HEK293T (cell line): ENCODE data around the gene GPR160.

ENCODE experiments used
- CTCF ChIA-PET: fragments of 350-600 bp; formaldehyde crosslinking; extraction: SDS; loops from one replicate; lab custom pipeline; 2021; ENCODE audit warnings: antibody characterized with exemption, inconsistent platforms; lab: Yijun Ruan, JAX
- POLR2A ChIA-PET: fragments of 350-600 bp; formaldehyde crosslinking; extraction: SDS; loops from one replicate; lab custom pipeline; 2020; ENCODE audit warnings: antibody characterized with exemption, inconsistent platforms; lab: Yijun Ruan, JAX
- DNase-seq: peaks from one replicate; pipeline ENCODE4 v3.0.0; 2012; ENCODE audit warnings: mixed read lengths; ENCODE audit errors: extremely low spot score
- ARNT ChIP-seq: fragments of 450-650 bp; IDR thresholded peaks from 2 replicates; pipeline ENCODE4 v1.6.1; 2017; ENCODE audit warnings: mild to moderate bottlenecking
- BHLHE40 ChIP-seq: fragments of 450-650 bp; IDR thresholded peaks from 2 replicates; pipeline ENCODE4 v1.6.1; 2016; ENCODE audit warnings: mild to moderate bottlenecking, moderate library complexity, borderline replicate concordance
- CTBP1 ChIP-seq: fragments of 450-650 bp; IDR thresholded peaks from 2 replicates; pipeline ENCODE4 v1.6.1; 2016; ENCODE audit warnings: borderline replicate concordance
- ELF4 ChIP-seq: fragments of 450-650 bp; IDR thresholded peaks from 2 replicates; pipeline ENCODE4 v1.6.1; 2017; ENCODE audit warnings: antibody characterized with exemption
- FOXA1 ChIP-seq: fragments of 450-650 bp; IDR thresholded peaks from 2 replicates; pipeline ENCODE4 v1.6.1; 2016; ENCODE audit warnings: mild to moderate bottlenecking
- FOXK2 ChIP-seq: fragments of 450-650 bp; IDR thresholded peaks from 2 replicates; pipeline ENCODE4 v1.6.1; 2016; ENCODE audit warnings: mild to moderate bottlenecking
- FOXM1 ChIP-seq: fragments of 450-650 bp; IDR thresholded peaks from 2 replicates; pipeline ENCODE4 v1.6.1; 2017; ENCODE audit warnings: mild to moderate bottlenecking, borderline replicate concordance
- HDGF ChIP-seq: fragments of 450-650 bp; IDR thresholded peaks from 2 replicates; pipeline ENCODE4 v1.6.1; 2017; ENCODE audit warnings: antibody characterized with exemption, borderline replicate concordance
- L3MBTL2 ChIP-seq: fragments of 450-650 bp; conservative IDR thresholded peaks from 2 replicates; pipeline ENCODE4 v1.6.1; 2016; ENCODE audit warnings: mild to moderate bottlenecking
- LEF1 ChIP-seq: fragments of 450-650 bp; IDR thresholded peaks from 2 replicates; pipeline ENCODE4 v1.6.1; 2017; ENCODE audit warnings: mild to moderate bottlenecking, borderline replicate concordance
- NFRKB ChIP-seq: fragments of 450-650 bp; IDR thresholded peaks from 2 replicates; pipeline ENCODE4 v1.6.1; 2016; ENCODE audit warnings: mild to moderate bottlenecking, moderate library complexity
- SP1 ChIP-seq: fragments of 450-650 bp; IDR thresholded peaks from 2 replicates; pipeline ENCODE4 v1.6.1; 2017
- SUZ12 ChIP-seq: fragments of 450-650 bp; IDR thresholded peaks from 2 replicates; pipeline ENCODE4 v1.6.1; 2016; ENCODE audit warnings: mild to moderate bottlenecking
- TARDBP ChIP-seq: fragments of 450-650 bp; IDR thresholded peaks from 2 replicates; pipeline ENCODE4 v1.6.1; 2016
- ZNF384 ChIP-seq: fragments of 450-650 bp; IDR thresholded peaks from 2 replicates; pipeline ENCODE4 v1.6.1; 2016
- TF ChIP-seq, protein P1 (sequence below): fragments of 450-650 bp; IDR thresholded peaks from 2 replicates; pipeline ENCODE4 v1.6.1; 2016

Gene GPR160

DNA sequence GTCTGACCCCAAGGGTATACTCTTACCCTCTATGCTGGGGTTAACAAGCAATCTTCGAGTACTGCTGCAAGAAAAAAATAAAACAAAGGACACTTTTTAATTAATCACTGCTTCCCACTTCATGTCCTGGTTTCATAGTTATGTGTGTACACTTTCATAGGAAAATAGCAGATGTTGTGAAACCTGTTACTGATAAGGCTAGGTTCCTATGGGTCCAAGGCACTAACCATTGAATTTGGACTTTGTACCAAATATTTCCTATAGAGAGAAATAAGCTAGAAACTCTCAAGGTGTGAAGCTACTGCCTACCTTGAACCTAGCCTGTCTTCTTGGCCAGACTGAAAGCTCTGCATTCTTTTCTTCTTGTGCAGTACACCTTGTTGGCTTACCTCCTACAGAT is 14.6 kb upstream of the GPR160 start:
- ChIA-PET POLR2A (no interaction called here), CTCF (no interaction called here)
- no peak for DNase-seq
- TF ChIP-seq L3MBTL2 (no peak), FOXK2 (no peak), LEF1 (no peak), SP1 (no peak), CTBP1 (no peak), ARNT (no peak), HDGF (no peak), FOXA1 (no peak)
- TF ChIP-seq, protein P1, sequence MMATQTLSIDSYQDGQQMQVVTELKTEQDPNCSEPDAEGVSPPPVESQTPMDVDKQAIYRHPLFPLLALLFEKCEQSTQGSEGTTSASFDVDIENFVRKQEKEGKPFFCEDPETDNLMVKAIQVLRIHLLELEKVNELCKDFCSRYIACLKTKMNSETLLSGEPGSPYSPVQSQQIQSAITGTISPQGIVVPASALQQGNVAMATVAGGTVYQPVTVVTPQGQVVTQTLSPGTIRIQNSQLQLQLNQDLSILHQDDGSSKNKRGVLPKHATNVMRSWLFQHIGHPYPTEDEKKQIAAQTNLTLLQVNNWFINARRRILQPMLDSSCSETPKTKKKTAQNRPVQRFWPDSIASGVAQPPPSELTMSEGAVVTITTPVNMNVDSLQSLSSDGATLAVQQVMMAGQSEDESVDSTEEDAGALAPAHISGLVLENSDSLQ: no peak

DNA sequence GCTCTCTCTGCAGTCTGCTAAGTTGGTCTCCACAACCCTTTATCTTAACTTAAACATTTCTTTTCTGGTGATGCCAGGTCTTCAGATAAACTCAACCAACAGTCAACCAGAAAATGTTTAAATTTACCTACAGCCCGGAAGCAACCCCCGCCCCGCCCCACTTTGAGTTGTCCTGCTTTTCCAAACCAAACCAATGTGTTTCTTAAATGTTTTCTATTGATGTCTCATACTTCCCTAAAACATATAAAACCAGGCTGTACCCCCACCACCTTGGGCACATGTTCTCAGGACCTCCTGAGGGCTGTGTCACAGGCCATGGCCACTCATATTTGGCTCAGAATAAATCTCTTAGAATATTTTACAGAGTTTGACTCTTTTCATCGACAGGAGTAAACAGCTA is 13.2 kb upstream of the GPR160 start:
- TF ChIP-seq ZNF384 (no peak), FOXK2 (no peak), TARDBP (no peak), SUZ12 (no peak), ARNT (no peak)
- DNase-seq: no peak
- POLR2A ChIA-PET: no interaction called here
- CTCF ChIA-PET: no interaction called here

DNA sequence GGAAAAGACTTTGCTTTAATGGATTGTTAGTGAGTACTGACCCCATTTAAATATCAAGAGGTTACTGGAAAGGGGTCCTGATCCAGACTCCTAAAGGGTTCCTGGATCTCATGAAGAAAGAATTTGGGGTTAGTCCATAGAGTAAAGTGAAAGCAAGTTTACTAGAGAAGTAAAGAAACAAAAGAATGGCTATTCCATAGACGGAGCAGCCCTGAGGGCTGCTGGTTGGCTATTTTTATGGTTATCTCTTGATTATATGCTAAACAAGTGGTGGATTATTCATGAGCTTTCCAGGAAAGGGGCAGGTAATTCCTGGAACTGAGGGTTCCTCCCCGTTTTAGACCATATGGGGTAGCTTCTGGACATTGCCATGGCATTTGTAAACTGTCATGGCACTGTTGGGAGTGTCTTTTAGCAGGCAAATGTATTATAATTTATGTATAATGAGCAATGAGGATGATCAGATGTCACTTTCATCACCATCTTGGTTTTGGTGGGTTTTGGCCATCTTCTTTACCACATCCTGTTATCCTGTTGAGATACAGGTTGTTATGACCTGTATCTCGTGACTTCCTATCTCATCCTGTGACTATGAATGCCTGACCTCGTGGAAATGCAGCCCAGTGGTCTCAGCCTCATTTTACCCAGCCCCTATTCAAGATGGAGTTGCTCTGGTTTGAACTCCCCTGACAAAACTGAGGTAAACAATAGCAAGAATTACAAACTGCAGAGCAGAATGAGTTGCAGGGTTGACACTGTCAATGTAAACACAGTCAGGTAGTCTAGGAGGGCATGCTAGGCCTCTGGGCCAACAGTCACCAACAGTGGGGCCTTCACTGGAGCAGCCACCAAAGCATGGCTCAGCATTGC is 10.3 kb upstream of the GPR160 start:
- TF ChIP-seq SP1: no peak
- TF ChIP-seq LEF1: no peak
- no peak for TF ChIP-seq FOXK2
- TF ChIP-seq HDGF: no peak
- TF ChIP-seq ZNF384: no peak
- no peak for TF ChIP-seq ELF4
- no peak for TF ChIP-seq BHLHE40
- TF ChIP-seq, protein P1: no peak
- no peak for TF ChIP-seq CTBP1
- no peak for TF ChIP-seq FOXA1
- DNase-seq: no peak
- CTCF ChIA-PET: no interaction called here
- POLR2A ChIA-PET: no interaction called here

DNA sequence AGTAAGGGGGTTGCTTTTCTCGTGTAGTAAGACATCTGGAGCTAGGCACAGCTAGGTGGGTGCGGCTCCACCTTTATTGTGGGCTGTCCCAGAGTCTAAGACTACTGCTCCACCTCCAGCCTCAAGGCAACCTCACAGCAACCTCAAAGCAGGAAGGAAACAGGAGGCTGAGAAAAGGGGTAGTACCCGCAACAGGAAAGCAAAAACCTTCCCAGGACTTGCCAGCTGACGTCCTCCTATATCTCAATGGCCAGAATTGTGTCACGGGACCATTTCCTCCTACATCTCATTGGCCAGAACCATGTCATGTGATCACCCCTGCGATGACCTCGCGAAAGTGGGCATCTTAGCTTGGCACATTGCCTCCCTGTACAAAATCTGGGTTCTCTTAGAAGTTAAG is 4.3 kb upstream of the GPR160 start:
- DNase-seq: no peak

DNA sequence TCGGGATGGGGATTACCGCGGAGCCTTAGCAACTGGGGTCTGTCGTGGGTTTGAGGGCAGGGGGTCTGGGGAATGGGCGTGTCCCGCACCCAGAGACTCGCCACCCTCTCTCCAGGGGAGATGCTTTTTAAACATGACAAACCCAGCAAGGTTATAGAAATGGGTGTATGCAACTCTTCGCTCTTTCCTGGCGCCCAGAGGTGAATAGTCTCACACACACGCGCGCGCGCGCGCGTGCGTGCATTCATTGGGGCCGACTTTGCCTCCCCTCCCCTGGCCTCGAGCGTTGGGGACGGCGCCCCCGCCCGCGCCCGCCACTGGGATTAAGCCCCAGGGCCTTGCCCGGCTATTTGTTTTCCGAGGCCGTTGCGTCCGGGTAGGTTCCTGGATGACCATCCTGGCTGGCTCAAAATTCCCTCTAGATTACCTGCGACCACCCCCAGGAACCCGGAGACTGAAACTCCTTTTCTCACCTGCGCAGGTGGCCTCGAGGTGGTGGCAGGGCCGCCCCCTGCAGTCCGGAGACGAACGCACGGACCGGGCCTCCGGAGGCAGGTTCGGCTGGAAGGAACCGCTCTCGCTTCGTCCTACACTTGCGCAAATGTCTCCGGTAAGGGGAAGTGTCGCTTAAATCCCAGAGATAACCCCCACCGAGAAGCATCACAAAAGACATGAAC is 777 bp downstream of the GPR160 start:
- peak; percentile 22 for DNase-seq
- POLR2A ChIA-PET: no interaction called here
- TF ChIP-seq BHLHE40 (no peak), HDGF (no peak), FOXM1 (no peak), ZNF384 (no peak), CTBP1 (no peak), FOXK2 (no peak), NFRKB (no peak), SP1 (no peak), LEF1 (no peak), ARNT (no peak), SUZ12 (no peak)
- TF ChIP-seq, protein P1: no peak
- CTCF ChIA-PET: no interaction called here

More for the DNA sequence above, 4.3 kb upstream of the GPR160 start:
- CTCF ChIA-PET: no interaction called here
- POLR2A ChIA-PET: no interaction called here
- TF ChIP-seq, protein P1: no peak
- TF ChIP-seq ZNF384 (no peak), FOXA1 (no peak), LEF1 (no peak), ARNT (no peak), NFRKB (no peak), HDGF (no peak), FOXK2 (no peak), CTBP1 (no peak), SP1 (no peak), L3MBTL2 (no peak), BHLHE40 (no peak)

DNA sequence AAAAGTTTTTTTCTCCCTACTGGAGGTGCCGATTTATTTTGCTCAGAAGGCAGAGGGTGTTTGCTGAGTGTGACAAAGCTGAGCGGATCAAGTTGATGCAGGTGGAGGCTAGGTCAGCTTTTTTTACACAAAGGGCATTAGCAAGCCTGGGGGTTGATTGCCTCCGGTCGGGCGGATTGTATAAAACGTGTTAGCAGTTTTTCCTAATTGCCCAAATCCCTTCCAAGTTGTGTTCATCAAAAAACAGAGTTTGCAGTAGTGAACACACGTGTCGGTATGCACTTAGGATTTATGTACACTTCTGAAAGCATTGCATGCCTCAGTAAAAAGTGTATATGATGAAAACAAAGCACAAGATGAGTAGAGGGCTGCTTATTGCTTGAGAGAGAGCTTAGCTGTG is 2.6 kb downstream of the GPR160 start:
- ChIA-PET CTCF (interaction anchor here (0.8 kb wide), 1 partner anchor 8 kb away, joined by 3 read pairs; no protein-coding TSS in a partner anchor), POLR2A (no interaction called here)
- no peak for TF ChIP-seq HDGF
- no peak for TF ChIP-seq NFRKB
- TF ChIP-seq SP1: no peak
- no peak for TF ChIP-seq FOXK2
- TF ChIP-seq FOXM1: no peak
- TF ChIP-seq CTBP1: no peak
- no peak for TF ChIP-seq BHLHE40
- TF ChIP-seq, protein P1: no peak
- DNase-seq: no peak
